Neuronal stem cell (in vitro differentiated cells): ENCODE measurements around the gene PRDM15.

Experiments used
- DNase-seq: peaks from one replicate; pipeline ENCODE4 v3.0.0-alpha.2; 2013; ENCODE audit warnings: low spot score
- H2AFZ ChIP-seq: one replicate; pipeline ENCODE4 v1.6.1; 2013; ENCODE audit warnings: mild to moderate bottlenecking, low read length, inconsistent platforms
- H2AK5ac ChIP-seq: 2 replicates; pipeline ENCODE4 v1.6.1; 2013; ENCODE audit warnings: low read depth, mild to moderate bottlenecking, inconsistent platforms, low read length, moderate library complexity, mixed read lengths
- H2BK120ac ChIP-seq: 2 replicates; pipeline ENCODE4 v1.6.1; 2013; ENCODE audit warnings: low read depth, mild to moderate bottlenecking, inconsistent platforms, low read length, moderate library complexity, mixed read lengths
- H2BK12ac ChIP-seq: one replicate; pipeline ENCODE4 v1.6.1; 2013; ENCODE audit warnings: low read length, inconsistent platforms
- H2BK15ac ChIP-seq: 2 replicates; pipeline ENCODE4 v1.6.1; 2013; ENCODE audit warnings: mild to moderate bottlenecking, low read length, inconsistent platforms, mixed read lengths
- H2BK5ac ChIP-seq: one replicate; pipeline ENCODE4 v1.6.1; 2013; ENCODE audit warnings: inconsistent platforms, mild to moderate bottlenecking, low read length, moderate library complexity
- H3K14ac ChIP-seq: one replicate; pipeline ENCODE4 v1.6.1; 2013; ENCODE audit warnings: low read length, inconsistent platforms
- H3K18ac ChIP-seq: 2 replicates; pipeline ENCODE4 v1.6.1; 2013; ENCODE audit warnings: low read length, inconsistent platforms
- H3K23ac ChIP-seq: 2 replicates; pipeline ENCODE4 v1.6.1; 2013; ENCODE audit warnings: low read depth, mild to moderate bottlenecking, mixed read lengths, low read length, inconsistent platforms; ENCODE audit not compliant: poor library complexity
- H3K27ac ChIP-seq: replicated peaks from 3 replicates; pipeline ENCODE4 v1.5.1; 2013; ENCODE audit warnings: low read length, inconsistent platforms
- H3K27me3 ChIP-seq, 3 experiments: 2 replicates each; pipeline ENCODE4 v1.6.1; 2013; ENCODE audit warnings: low read length in 3 of 3, mild to moderate bottlenecking in 2 of 3, inconsistent platforms in 1 of 3, low read depth in 1 of 3, mixed read lengths in 1 of 3, moderate library complexity in 1 of 3; ENCODE audit not compliant: control insufficient read depth in 3 of 3, insufficient read depth in 3 of 3
- H3K36me3 ChIP-seq, 2 donors: replicated peaks in 1 of 2; 2 replicates each; pipeline ENCODE4 v1.6.1; 2013; ENCODE audit warnings: low read length in 2 of 2; ENCODE audit not compliant: control insufficient read depth in 2 of 2, insufficient read depth in 2 of 2
- H3K4ac ChIP-seq: 2 replicates; pipeline ENCODE4 v1.6.1; 2013; ENCODE audit warnings: inconsistent platforms, mild to moderate bottlenecking, low read length, moderate library complexity
- H3K4me1 ChIP-seq, 2 donors: 1 replicate in 1 of 2; 2 replicates in 1 of 2; pipeline ENCODE4 v1.6.1; 2013; ENCODE audit warnings: low read length in 2 of 2, low read depth in 1 of 2; ENCODE audit not compliant: control insufficient read depth in 2 of 2, insufficient read depth in 1 of 2
- H3K4me2 ChIP-seq: one replicate; pipeline ENCODE4 v1.6.1; 2013; ENCODE audit warnings: mild to moderate bottlenecking, low read length, inconsistent platforms; ENCODE audit not compliant: insufficient read depth, poor library complexity, severe bottlenecking
- H3K4me3 ChIP-seq, 2 donors: 2 replicates each; pipeline ENCODE4 v1.5.1; 2013; ENCODE audit warnings: low read length in 2 of 2, mild to moderate bottlenecking in 2 of 2, inconsistent platforms in 1 of 2, moderate library complexity in 1 of 2
- H3K79me1 ChIP-seq: one replicate; pipeline ENCODE4 v1.6.1; 2013; ENCODE audit warnings: low read depth, mild to moderate bottlenecking, inconsistent platforms, low read length, moderate library complexity
- H3K9ac ChIP-seq: one replicate; pipeline ENCODE4 v1.6.1; 2013; ENCODE audit warnings: mild to moderate bottlenecking, low read depth, low read length, inconsistent platforms; ENCODE audit not compliant: poor library complexity
- H3K9me3 ChIP-seq, 2 donors: replicated peaks in 1 of 2; 2 replicates each; pipeline versions ENCODE3 to v1.6.1; 2013; ENCODE audit warnings: low read length in 2 of 2, mild to moderate bottlenecking in 2 of 2, inconsistent platforms in 1 of 2, low read depth in 1 of 2, mixed read lengths in 1 of 2, moderate library complexity in 1 of 2; ENCODE audit not compliant: control insufficient read depth in 2 of 2, insufficient read depth in 1 of 2
- H4K8ac ChIP-seq: one replicate; pipeline ENCODE4 v1.6.1; 2013; ENCODE audit warnings: low read depth, mild to moderate bottlenecking, inconsistent platforms, low read length, moderate library complexity
- H4K91ac ChIP-seq: one replicate; pipeline ENCODE4 v1.6.1; 2013; ENCODE audit warnings: low read length, low read depth, mild to moderate bottlenecking, inconsistent platforms; ENCODE audit not compliant: poor library complexity
- WGBS, 2 donors: extraction: QIAGEN DNeasy Blood & Tissue Kit; methylation state at CpG; one replicate each; pipeline ENCODE4 v1.1.7; 2013; ENCODE audit warnings: missing lambda C conversion rate in 2 of 2, mixed read lengths in 1 of 2; ENCODE audit not compliant: insufficient read length in 2 of 2, insufficient replicate concordance in 1 of 2; ENCODE audit errors: extremely low coverage in 2 of 2; 5-methylcytosine and 5-hydroxymethylcytosine counted together

Gene PRDM15

GRCh38 chr21:41894511-41894910 lies 15.4 kb upstream of the PRDM15 start:
- DNase-seq = no peak
- no peak overlapping the region for H3K14ac ChIP-seq
- H3K18ac ChIP-seq = no peak overlapping the region
- H2BK15ac ChIP-seq = no peak overlapping the region
- no peak overlapping the region for H3K4me2 ChIP-seq
- no peak overlapping the region for H3K23ac ChIP-seq
- H3K4me1 ChIP-seq = peaks cover 5 to 27% of the 10 kb centered on the region in 2 donors
- no peak overlapping the region for H3K9ac ChIP-seq
- no peak overlapping the region for H2BK12ac ChIP-seq
- H2BK5ac ChIP-seq = no peak overlapping the region
- no peak overlapping the region for H3K27ac ChIP-seq
- H3K27me3 ChIP-seq = no peaks in the 10 kb centered on the region
- H3K9me3 ChIP-seq = no peaks in the 10 kb centered on the region
- no CpG with 5 or more reads among the region's 9 CpGs for WGBS, 2 donors
- no peak overlapping the region for H3K4me3 ChIP-seq
- H3K79me1 ChIP-seq = no peaks in the 10 kb centered on the region
- H4K91ac ChIP-seq = no peak overlapping the region
- H4K8ac ChIP-seq = no peak overlapping the region
- H3K36me3 ChIP-seq = peaks cover 0 to 5% of the 10 kb centered on the region in 2 donors
- no peak overlapping the region for H3K4ac ChIP-seq
- H2AFZ ChIP-seq = no peak overlapping the region
- H2AK5ac ChIP-seq = no peak overlapping the region
- H2BK120ac ChIP-seq = no peak overlapping the region

- Histone ChIP-seq H4K91ac (no peak overlapping the region), H3K4me2 (no peak overlapping the region), H3K27ac (no peak overlapping the region), H2AK5ac (no peak overlapping the region), H3K23ac (peak overlapping the region; percentile 86), H3K79me1 (no peaks in the 10 kb centered on the region), H3K9me3 (no peaks in the 10 kb centered on the region), H2AFZ (no peak overlapping the region), H3K36me3 (peaks cover 0 to 5% of the 10 kb centered on the region in 2 donors), H2BK5ac (peak overlapping the region; percentile 42), H2BK15ac (no peak overlapping the region), H2BK12ac (no peak overlapping the region), H2BK120ac (no peak overlapping the region), H3K4me1 (peaks cover 0 to 17% of the 10 kb centered on the region in 2 donors), H3K4ac (no peak overlapping the region), H3K18ac (peak overlapping the region; percentile 77), H3K14ac (peak overlapping the region; percentile 90), H3K27me3 (no peaks in the 10 kb centered on the region), H3K4me3 (no peak overlapping the region), H4K8ac (no peak overlapping the region), H3K9ac (no peak overlapping the region)
- DNase-seq = no peak
- no CpG with 5 or more reads among the region's 16 CpGs for WGBS, 2 donors
These were observed 13.6 kb upstream of the PRDM15 start for GRCh38 chr21:41892726-41893125.

GRCh38 chr21:41891132-41891531 lies 12.0 kb upstream of the PRDM15 start:
- no CpG with 5 or more reads among the region's 5 CpGs for WGBS, 2 donors

GRCh38 chr21:41890355-41890754 lies 11.2 kb upstream of the PRDM15 start:
- H3K4ac ChIP-seq = no peak overlapping the region
- no peak overlapping the region for H2BK120ac ChIP-seq
- WGBS, 2 donors = no CpG with 5 or more reads among the region's 6 CpGs
- H2AFZ ChIP-seq = no peak overlapping the region
- H3K14ac ChIP-seq = no peak overlapping the region
- no peaks in the 10 kb centered on the region for H3K79me1 ChIP-seq
- no peak overlapping the region for H2BK15ac ChIP-seq
- no peak overlapping the region for H4K91ac ChIP-seq
- DNase-seq = no peak
- no peak overlapping the region for H2BK12ac ChIP-seq
- H3K4me1 ChIP-seq = peaks cover 0 to 6% of the 10 kb centered on the region in 2 donors
- H3K9me3 ChIP-seq = no peaks in the 10 kb centered on the region
- H3K9ac ChIP-seq = no peak overlapping the region
- H3K4me2 ChIP-seq = no peak overlapping the region
- H3K27ac ChIP-seq = no peak overlapping the region
- H3K36me3 ChIP-seq = no peaks in the 10 kb centered on the region
- H4K8ac ChIP-seq = no peak overlapping the region
- no peak overlapping the region for H3K18ac ChIP-seq
- H3K23ac ChIP-seq = no peak overlapping the region
- H3K27me3 ChIP-seq = no peaks in the 10 kb centered on the region
- H2AK5ac ChIP-seq = no peak overlapping the region
- H2BK5ac ChIP-seq = no peak overlapping the region
- H3K4me3 ChIP-seq = no peak overlapping the region

More at GRCh38 chr21:41891132-41891531, 12.0 kb upstream of the PRDM15 start:
- H3K18ac ChIP-seq = no peak overlapping the region
- no peak overlapping the region for H2BK12ac ChIP-seq
- H3K27ac ChIP-seq = no peak overlapping the region
- no peaks in the 10 kb centered on the region for H3K9me3 ChIP-seq
- no peak overlapping the region for H3K4me3 ChIP-seq
- H4K91ac ChIP-seq = no peak overlapping the region
- H2AK5ac ChIP-seq = no peak overlapping the region
- H3K23ac ChIP-seq = no peak overlapping the region
- H2BK5ac ChIP-seq = peak overlapping the region; percentile 19
- H3K9ac ChIP-seq = no peak overlapping the region
- H3K36me3 ChIP-seq = peaks cover 0 to 5% of the 10 kb centered on the region in 2 donors
- no peak overlapping the region for H3K4me2 ChIP-seq
- no peaks in the 10 kb centered on the region for H3K27me3 ChIP-seq
- no peak overlapping the region for H3K14ac ChIP-seq
- H3K79me1 ChIP-seq = no peaks in the 10 kb centered on the region
- H3K4ac ChIP-seq = no peak overlapping the region
- DNase-seq = no peak
- peaks cover 0 to 9% of the 10 kb centered on the region in 2 donors for H3K4me1 ChIP-seq
- H2BK15ac ChIP-seq = no peak overlapping the region
- H2AFZ ChIP-seq = no peak overlapping the region
- H4K8ac ChIP-seq = no peak overlapping the region
- no peak overlapping the region for H2BK120ac ChIP-seq
